Measurements from ENCODE around the gene PLCH2.

GRCh38 chr1:2435746-2436355, 40.2 kb upstream of the PLCH2 start:
- TF ChIP-seq CTCF (conservative IDR thresholded peaks at IDR 0.05; ENCODE audit: low read depth, low read length) (no peak), EZH2 (IDR thresholded peaks at IDR 0.05; ENCODE audit: borderline replicate concordance, low read depth, low read length, poor library complexity, severe bottlenecking) (no peak)

All from A673 (cell line).